Breast epithelium (tissue), 4 donors: ENCODE measurements around the gene NONO. TPM values are rescaled to one million over a fixed set of nuclear protein-coding genes. Genes with fewer than 3 reads are reported as not detected.

Experiments
- DNase-seq, 2 donors: peaks; one replicate each; pipeline ENCODE4 v3.0.0-alpha.2; 2019; ENCODE audit warnings: low spot score in 2 of 2
- H3K27ac ChIP-seq, 2 donors: fragments of 200-600 bp; sonication (generic) in 1 of 2; one replicate each; pipeline ENCODE4 v1.5.1; 2016 to 2019; ENCODE audit warnings: mild to moderate bottlenecking in 1 of 2
- H3K27me3 ChIP-seq, 2 donors: fragments of 200-600 bp; sonication (generic) in 1 of 2; one replicate each; pipeline versions ENCODE4 v1.5.1 to v1.6.0; 2017 to 2019; ENCODE audit warnings: control low read depth in 1 of 2, mild to moderate bottlenecking in 1 of 2
- H3K36me3 ChIP-seq: fragments of 200-600 bp; one replicate; pipeline ENCODE4 v1.5.1; 2019
- H3K4me1 ChIP-seq, 2 donors: fragments of 200-600 bp; sonication (generic); one replicate each; pipeline ENCODE4 v1.5.1; 2016 to 2019; ENCODE audit warnings: control low read depth in 1 of 2
- H3K4me3 ChIP-seq, 3 donors: fragments of 200-600 bp; sonication (generic); 1 replicate in 2 of 3; 2 replicates in 1 of 3; pipeline ENCODE4 v1.5.1; 2016 to 2019; ENCODE audit warnings: mild to moderate bottlenecking in 3 of 3, moderate library complexity in 2 of 3
- H3K9me3 ChIP-seq, 2 donors: fragments of 200-600 bp; sonication (generic) in 1 of 2; one replicate each; pipeline ENCODE4 v1.5.1; 2016 to 2019; ENCODE audit warnings: control low read depth in 1 of 2
- POLR2A ChIP-seq: fragments of 450-650 bp; IDR thresholded peaks from one replicate; pipeline ENCODE4 v1.6.1; 2016; ENCODE audit warnings: antibody characterized with exemption, mild to moderate bottlenecking, moderate library complexity
- POLR2AphosphoS5 ChIP-seq, 3 donors: sonication (generic); formaldehyde crosslinking; IDR thresholded peaks; one replicate each; pipeline ENCODE4 v1.6.1; 2017; ENCODE audit warnings: antibody characterized with exemption in 3 of 3
- intact Hi-C: fragments of 100-400 bp; cut with DNase I; formaldehyde crosslinking; loops from one replicate; pipeline ENCODE4 v1.15.1; 2023; ENCODE audit warnings: low total_unique reads
- total RNA-seq, 3 donors: library from RNA; depleted of rRNA; stranded (reverse); fragments of >200 nt; gene quantifications; one replicate each; pipeline ENCODE4 v1.1.0, GENCODE V29; 2016
- TF ChIP-seq, protein P1 (sequence below), 3 donors: fragments of 450-650 bp; IDR thresholded peaks; one replicate each; pipeline ENCODE4 v1.5.1; 2016 to 2017; ENCODE audit warnings: antibody characterized with exemption in 3 of 3, mild to moderate bottlenecking in 3 of 3, moderate library complexity in 3 of 3

Gene NONO
- total RNA-seq, 3 donors from 2014 or later, result 247 to 260 (median 257) TPM

DNA sequence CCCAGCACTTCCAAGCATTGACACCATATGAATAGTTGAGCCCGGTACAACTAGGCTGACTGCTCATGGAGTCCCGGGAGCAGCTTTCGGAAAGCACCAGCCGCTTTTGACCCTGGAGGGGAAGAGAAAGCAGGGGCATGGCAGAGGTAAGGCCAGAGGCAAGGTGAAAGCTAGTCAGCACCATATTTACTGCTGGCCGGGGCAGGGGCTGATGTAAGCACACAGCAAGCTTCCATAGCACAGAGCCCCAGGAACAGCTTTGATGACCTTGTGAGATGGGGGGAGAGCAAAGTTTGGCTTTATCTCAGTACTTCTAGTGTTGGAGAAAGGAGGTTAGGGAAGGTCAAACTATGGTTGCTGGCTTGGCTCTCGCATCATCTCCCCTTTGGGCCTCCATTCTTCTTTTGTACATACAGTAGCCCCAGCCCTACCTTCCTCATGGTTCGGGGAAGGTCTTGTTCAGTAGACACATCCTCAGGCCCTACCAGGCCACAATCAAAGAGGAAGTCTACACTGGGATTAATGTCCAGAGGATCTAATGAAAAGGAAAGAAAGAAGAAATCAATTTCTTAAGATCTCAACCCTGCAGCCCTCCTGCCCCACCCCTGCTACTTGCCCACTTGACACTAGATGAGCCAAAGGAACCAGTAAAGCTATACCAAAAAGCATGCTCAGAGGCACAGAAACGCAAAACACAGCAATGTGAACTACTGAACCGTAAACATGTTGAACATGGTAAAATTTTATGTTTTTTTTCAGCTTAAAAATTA, 38.9 kb upstream of the NONO start:
- TF ChIP-seq POLR2A, result no peak
- no peak for TF ChIP-seq POLR2AphosphoS5 (IDR thresholded peaks at IDR 0.05)
- TF ChIP-seq, protein P1, sequence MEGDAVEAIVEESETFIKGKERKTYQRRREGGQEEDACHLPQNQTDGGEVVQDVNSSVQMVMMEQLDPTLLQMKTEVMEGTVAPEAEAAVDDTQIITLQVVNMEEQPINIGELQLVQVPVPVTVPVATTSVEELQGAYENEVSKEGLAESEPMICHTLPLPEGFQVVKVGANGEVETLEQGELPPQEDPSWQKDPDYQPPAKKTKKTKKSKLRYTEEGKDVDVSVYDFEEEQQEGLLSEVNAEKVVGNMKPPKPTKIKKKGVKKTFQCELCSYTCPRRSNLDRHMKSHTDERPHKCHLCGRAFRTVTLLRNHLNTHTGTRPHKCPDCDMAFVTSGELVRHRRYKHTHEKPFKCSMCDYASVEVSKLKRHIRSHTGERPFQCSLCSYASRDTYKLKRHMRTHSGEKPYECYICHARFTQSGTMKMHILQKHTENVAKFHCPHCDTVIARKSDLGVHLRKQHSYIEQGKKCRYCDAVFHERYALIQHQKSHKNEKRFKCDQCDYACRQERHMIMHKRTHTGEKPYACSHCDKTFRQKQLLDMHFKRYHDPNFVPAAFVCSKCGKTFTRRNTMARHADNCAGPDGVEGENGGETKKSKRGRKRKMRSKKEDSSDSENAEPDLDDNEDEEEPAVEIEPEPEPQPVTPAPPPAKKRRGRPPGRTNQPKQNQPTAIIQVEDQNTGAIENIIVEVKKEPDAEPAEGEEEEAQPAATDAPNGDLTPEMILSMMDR (IDR thresholded peaks at IDR 0.05), result no peak
- Histone ChIP-seq H3K27me3 (peaks cover 0 to 37% of the 10 kb centered on the region in 2 donors), H3K4me3 (no peak overlapping the region), H3K27ac (no peak overlapping the region), H3K9me3 (no peaks in the 10 kb centered on the region), H3K36me3 (no peaks in the 10 kb centered on the region), H3K4me1 (no peaks in the 10 kb centered on the region)
- intact Hi-C loops, result loop anchor here (1.0 kb wide), 1 partner anchor 27 kb away; no protein-coding TSS in a partner anchor
- DNase-seq, result no peak

DNA sequence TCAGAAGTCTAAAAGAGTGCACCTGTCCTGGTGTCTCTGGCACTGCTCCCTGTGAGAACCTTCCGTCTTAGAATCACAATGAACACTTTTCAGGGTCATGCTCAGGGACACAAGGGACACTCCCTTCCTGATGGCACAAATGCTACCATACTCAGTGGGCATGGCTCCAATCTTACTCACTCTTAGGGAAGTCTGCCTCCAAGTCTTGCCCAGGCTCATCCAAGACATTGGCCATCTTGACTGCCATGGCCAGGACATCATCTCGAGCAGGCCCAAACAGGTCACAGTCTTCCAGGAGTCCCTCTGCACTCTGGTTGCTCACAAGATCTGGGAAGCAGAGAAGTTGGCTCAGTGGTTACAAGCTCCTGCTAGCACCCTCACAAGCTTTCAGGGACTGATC, 38.3 kb upstream of the NONO start:
- Histone ChIP-seq H3K27ac (no peak overlapping the region), H3K36me3 (no peaks in the 10 kb centered on the region), H3K9me3 (no peaks in the 10 kb centered on the region), H3K4me3 (no peak overlapping the region), H3K4me1 (no peaks in the 10 kb centered on the region), H3K27me3 (peaks cover 0 to 37% of the 10 kb centered on the region in 2 donors)
- TF ChIP-seq, protein P1 (IDR thresholded peaks at IDR 0.05), result no peak
- TF ChIP-seq POLR2A, result no peak
- TF ChIP-seq POLR2AphosphoS5 (IDR thresholded peaks at IDR 0.05), result no peak
- DNase-seq, result no peak
- intact Hi-C loops, result loop anchor here (1.0 kb wide), 1 partner anchor 28 kb away; no protein-coding TSS in a partner anchor

DNA sequence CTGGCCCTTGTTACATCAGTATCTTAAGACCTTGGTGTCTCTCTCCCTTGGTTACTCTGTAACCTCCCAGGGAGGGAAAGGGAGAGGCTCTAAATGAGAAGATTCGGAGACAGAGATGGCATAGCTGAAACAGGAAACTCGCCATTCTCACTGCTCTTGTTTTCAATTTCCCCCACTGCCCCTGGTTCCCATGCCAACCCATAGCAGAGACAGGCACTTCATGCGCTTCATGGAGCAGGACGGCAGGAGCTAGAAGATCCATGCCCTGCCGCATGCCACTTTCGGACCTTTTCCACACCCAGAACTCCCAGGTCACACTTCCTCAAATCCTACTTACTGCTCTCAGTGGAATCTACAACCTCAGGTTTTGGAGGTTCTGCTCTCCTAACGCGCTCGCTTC, 32.6 kb upstream of the NONO start:
- Histone ChIP-seq H3K4me1 (no peaks in the 10 kb centered on the region), H3K9me3 (no peaks in the 10 kb centered on the region), H3K4me3 (no peak overlapping the region), H3K27me3 (peaks cover 0 to 51% of the 10 kb centered on the region in 2 donors), H3K27ac (no peak overlapping the region), H3K36me3 (no peaks in the 10 kb centered on the region)
- no peak for TF ChIP-seq POLR2A
- TF ChIP-seq, protein P1 (IDR thresholded peaks at IDR 0.05), result no peak
- TF ChIP-seq POLR2AphosphoS5 (IDR thresholded peaks at IDR 0.05), result no peak
- no peak for DNase-seq
- intact Hi-C loops, result no loop called here

DNA sequence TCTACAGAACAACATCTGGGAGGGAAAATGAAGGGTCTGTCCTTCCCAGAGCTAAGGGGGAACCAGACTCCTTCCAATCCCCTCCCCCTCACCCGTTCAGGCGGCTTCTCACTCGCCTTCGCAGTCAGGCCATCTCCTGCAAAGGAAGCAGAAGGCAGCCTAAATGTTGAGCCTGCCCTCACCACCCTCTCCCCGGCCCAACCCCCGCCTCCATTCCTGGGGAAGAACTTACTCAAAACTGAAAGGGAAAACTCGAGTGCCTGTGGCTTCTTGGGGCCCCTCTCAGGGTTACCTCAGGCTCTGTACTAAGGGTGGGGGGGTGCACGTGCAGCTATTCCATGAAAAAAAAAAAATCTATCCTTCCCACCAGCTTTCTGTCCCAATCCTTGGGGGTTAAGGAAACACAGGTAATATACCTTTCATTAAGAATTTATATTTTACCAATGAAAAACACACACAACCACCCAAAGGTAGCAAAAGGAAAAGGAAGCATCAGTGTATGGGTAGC, 31.9 kb upstream of the NONO start:
- TF ChIP-seq, protein P1 (IDR thresholded peaks at IDR 0.05), result no peak
- no peak for TF ChIP-seq POLR2AphosphoS5 (IDR thresholded peaks at IDR 0.05)
- no peak for TF ChIP-seq POLR2A
- no peak for DNase-seq

DNA sequence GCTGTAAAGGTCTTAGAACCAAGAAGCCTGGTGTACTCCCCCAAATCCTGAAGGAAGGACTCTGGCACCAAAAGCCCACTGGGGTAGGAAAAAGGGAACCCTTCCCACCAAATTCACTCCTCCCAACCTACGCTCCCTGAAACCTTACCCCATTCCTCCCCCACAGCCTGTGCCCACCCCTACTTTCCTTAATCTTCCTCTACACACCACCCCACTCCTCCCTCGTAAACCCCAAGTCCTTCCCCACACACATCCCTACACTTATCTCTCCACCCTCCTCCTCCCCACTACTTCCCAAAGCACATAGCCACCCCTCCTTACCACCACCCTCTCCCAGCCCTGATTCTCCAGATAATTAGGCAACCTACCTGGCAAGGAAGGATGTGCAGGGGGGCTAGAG, 31.2 kb upstream of the NONO start:
- intact Hi-C loops, result no loop called here
- H3K4me1 ChIP-seq, result no peaks in the 10 kb centered on the region
- no peak for TF ChIP-seq POLR2A
- TF ChIP-seq POLR2AphosphoS5 (IDR thresholded peaks at IDR 0.05), result no peak
- TF ChIP-seq, protein P1 (IDR thresholded peaks at IDR 0.05), result no peak
- no peak for DNase-seq
- H3K9me3 ChIP-seq, result no peaks in the 10 kb centered on the region
- H3K36me3 ChIP-seq, result no peaks in the 10 kb centered on the region
- H3K27ac ChIP-seq, result no peak overlapping the region
- H3K27me3 ChIP-seq, result peaks cover 0 to 51% of the 10 kb centered on the region in 2 donors
- H3K4me3 ChIP-seq, result no peak overlapping the region

More for the DNA sequence above, 31.9 kb upstream of the NONO start:
- no peaks in the 10 kb centered on the region for H3K36me3 ChIP-seq
- no peak overlapping the region for H3K4me3 ChIP-seq
- no peak overlapping the region for H3K27ac ChIP-seq
- peaks cover 0 to 51% of the 10 kb centered on the region in 2 donors for H3K27me3 ChIP-seq
- intact Hi-C loops, result no loop called here
- H3K9me3 ChIP-seq, result no peaks in the 10 kb centered on the region
- H3K4me1 ChIP-seq, result no peaks in the 10 kb centered on the region
